Body of pancreas (tissue), 4 donors: ENCODE data around the gene CHD6.

Experiments
- CTCF ChIP-seq, 7 experiments: fragments of 450-650 bp in 4 of 7; fragments of 200-600 bp in 3 of 7; sonication (generic) in 3 of 7; IDR thresholded peaks; one replicate each; pipeline ENCODE4 v1.5.1; 2016 to 2019; ENCODE audit warnings: antibody characterized with exemption in 7 of 7
- POLR2A ChIP-seq, 3 donors: fragments of 450-650 bp; IDR thresholded peaks; one replicate each; pipeline ENCODE4 v1.6.1; 2016; ENCODE audit warnings: antibody characterized with exemption in 3 of 3, mild to moderate bottlenecking in 2 of 3

GRCh38 chr20:41510847-41511450, 107.2 kb downstream of the CHD6 start:
- TF ChIP-seq CTCF (IDR thresholded peaks at IDR 0.05), result no peak
- TF ChIP-seq POLR2A (IDR thresholded peaks at IDR 0.05), result no peak
